B cell (primary cell): ENCODE measurements around the gene NDC80. TPM values are rescaled to one million over a fixed set of nuclear protein-coding genes. Genes with fewer than 3 reads are reported as not detected.

Experiments
- ATAC-seq: fragments of 200-7000 bp; cut with Tn5 transposase; one replicate; pipeline ENCODE4 v1.10.0; 2021; ENCODE audit warnings: low read depth, mild to moderate bottlenecking, moderate number of reproducible peaks, moderate library complexity
- CTCF ChIA-PET: fragments of 350-600 bp; sonication (Branson Sonifier 250); formaldehyde crosslinking; loops from one replicate; lab custom pipeline; 2021; ENCODE audit warnings: antibody characterized with exemption, inconsistent platforms; lab: Charles Lee
- POLR2A ChIA-PET: fragments of 350-600 bp; sonication (Branson Sonifier 250); formaldehyde crosslinking; loops from one replicate; lab custom pipeline; 2021; ENCODE audit warnings: antibody characterized with exemption; lab: Charles Lee
- DNase-seq: peaks from one replicate; pipeline ENCODE4 v3.0.0; 2013
- H2AFZ ChIP-seq: 2 replicates; pipeline ENCODE4 v1.6.1; 2012; ENCODE audit warnings: mild to moderate bottlenecking, low read depth, low read length; ENCODE audit not compliant: insufficient read depth, poor library complexity, severe bottlenecking
- H3K27ac ChIP-seq, 2 donors: 1 replicate in 1 of 2; 2 replicates in 1 of 2; pipeline ENCODE4 v1.5.1; 2012 to 2013; ENCODE audit warnings: low read length in 2 of 2, mild to moderate bottlenecking in 2 of 2, moderate library complexity in 1 of 2
- H3K27me3 ChIP-seq, 4 experiments: fragments of 200-600 bp in 1 of 4; sonication (generic) in 1 of 4; replicated peaks in 1 of 4; 1 replicate in 2 of 4; 2 replicates in 2 of 4; pipeline versions ENCODE4 v1.6.1 to v1.7.0; 2013 to 2016; ENCODE audit warnings: low read length in 3 of 4, mild to moderate bottlenecking in 2 of 4, mixed read lengths in 1 of 4, moderate library complexity in 1 of 4; ENCODE audit not compliant: insufficient read depth in 4 of 4, control insufficient read depth in 3 of 4; ENCODE audit errors: control extremely low read depth in 1 of 4
- H3K36me3 ChIP-seq, 2 experiments: replicated peaks in 1 of 2; 1 replicate in 1 of 2; 2 replicates in 1 of 2; pipeline versions ENCODE4 v1.6.1 to v1.7.1; 2013; ENCODE audit warnings: low read length in 1 of 2; ENCODE audit not compliant: insufficient read depth in 2 of 2, control insufficient read depth in 1 of 2; ENCODE audit errors: control extremely low read depth in 1 of 2, extremely low read depth in 1 of 2
- H3K4me1 ChIP-seq, 2 donors: fragments of 200-600 bp in 1 of 2; sonication (generic) in 1 of 2; 1 replicate in 1 of 2; 2 replicates in 1 of 2; pipeline versions ENCODE4 v1.5.1 to v1.6.1; 2013 to 2017; ENCODE audit warnings: low read length in 2 of 2; ENCODE audit not compliant: control insufficient read depth in 2 of 2, insufficient read depth in 2 of 2
- H3K4me2 ChIP-seq: replicated peaks from 2 replicates; pipeline ENCODE3; 2012; ENCODE audit warnings: mild to moderate bottlenecking, low read depth, low read length; ENCODE audit not compliant: poor library complexity, severe bottlenecking
- H3K4me3 ChIP-seq, 5 experiments: fragments of 200-600 bp in 1 of 5; sonication (generic) in 1 of 5; 1 replicate in 3 of 5; 2 replicates in 2 of 5; pipeline versions ENCODE4 v1.5.1 to v1.7.0; 2011 to 2016; ENCODE audit warnings: low read length in 4 of 5, mild to moderate bottlenecking in 4 of 5, low read depth in 2 of 5, control low read depth in 1 of 5, moderate library complexity in 1 of 5; ENCODE audit not compliant: insufficient read depth in 1 of 5; ENCODE audit errors: control extremely low read depth in 1 of 5, extremely low read depth in 1 of 5
- H3K79me2 ChIP-seq: fragments of 200-600 bp; sonication (generic); one replicate; pipeline ENCODE4 v1.6.0; 2016; ENCODE audit warnings: low read length; ENCODE audit not compliant: control insufficient read depth, insufficient read depth
- H3K9ac ChIP-seq: fragments of 200-600 bp; sonication (generic); 2 replicates; pipeline ENCODE4 v1.6.1; 2017; ENCODE audit warnings: mild to moderate bottlenecking, low read length, moderate library complexity
- H3K9me3 ChIP-seq, 3 donors: one replicate each; pipeline versions ENCODE4 v1.6.1 to v1.7.1; 2013; ENCODE audit warnings: low read length in 2 of 3; ENCODE audit not compliant: control insufficient read depth in 2 of 3, insufficient read depth in 1 of 3; ENCODE audit errors: control extremely low read depth in 1 of 3
- H4K20me1 ChIP-seq: 2 replicates; pipeline ENCODE4 v1.6.0; 2012; ENCODE audit warnings: mild to moderate bottlenecking, low read length; ENCODE audit not compliant: insufficient read depth, control insufficient read depth, poor library complexity, severe bottlenecking
- H3K27ac Mint-ChIP-seq: one replicate; pipeline ENCODE4 v1.8.0; 2021; ENCODE audit warnings: mixed read lengths
- H3K27me3 Mint-ChIP-seq: one replicate; pipeline ENCODE4 v1.8.0; 2021; ENCODE audit warnings: mixed read lengths
- H3K4me1 Mint-ChIP-seq: one replicate; pipeline ENCODE4 v1.8.0; 2021; ENCODE audit warnings: mixed read lengths
- H3K4me3 Mint-ChIP-seq: one replicate; pipeline ENCODE4 v1.8.0; 2021; ENCODE audit warnings: mixed read lengths
- H3K9me3 Mint-ChIP-seq: one replicate; pipeline ENCODE4 v1.8.0; 2022; ENCODE audit warnings: mixed read lengths; ENCODE audit not compliant: insufficient read depth
- CTCF ChIP-seq: fragments of 200-600 bp; IDR thresholded peaks from one replicate; pipeline ENCODE4 v1.8.0; 2022; ENCODE audit warnings: antibody characterized with exemption, mild to moderate bottlenecking
- EZH2 ChIP-seq: IDR thresholded peaks from 2 replicates; pipeline ENCODE4 v1.6.1; 2012; ENCODE audit warnings: borderline replicate concordance, low read depth, mild to moderate bottlenecking, moderate library complexity, low read length; ENCODE audit not compliant: insufficient read depth, poor library complexity, severe bottlenecking
- WGBS: methylation state at CpG from one replicate; pipeline ENCODE4 v1.1.5; 2013; ENCODE audit warnings: missing lambda C conversion rate; ENCODE audit not compliant: insufficient coverage; 5-methylcytosine and 5-hydroxymethylcytosine counted together
- intact Hi-C: fragments of 100-400 bp; cut with micrococcal nuclease; formaldehyde crosslinking; loops from one replicate; pipeline ENCODE4 v1.10.0; 2022
- polyA plus RNA-seq: library from polyadenylated mRNA; depleted of rRNA; stranded (reverse); fragments of >200 nt; gene quantifications from 2 replicates; pipeline ENCODE4 v1.2.3, GENCODE V29; 2012
- total RNA-seq, 2 donors: library from RNA; stranded (reverse); fragments of 120-200 nt in 1 of 2; gene quantifications; 1 replicate in 1 of 2; 2 replicates in 1 of 2; pipeline versions ENCODE4 v1.2.3 to v1.2.4, GENCODE V29; 2013 to 2022

Gene NDC80
- total and polyA plus RNA-seq, 2 donors (not counting 1 experiment from before 2014, with no cell fraction given) = 1.3 to 3.9 TPM

- H3K79me2 ChIP-seq = peaks cover 4% of the 10 kb centered on the region
- H3K9ac ChIP-seq = peak overlapping the region; percentile 10
- H3K27ac ChIP-seq = peak overlapping the region in 1 of 2 donors; percentile 78
- Mint-ChIP-seq H3K27me3 (no peaks in the 10 kb centered on the region), H3K27ac (no peak overlapping the region), H3K9me3 (no peaks in the 10 kb centered on the region), H3K4me1 (peaks cover 36% of the 10 kb centered on the region), H3K4me3 (no peak overlapping the region)
- ChIA-PET CTCF (interaction anchor here (1.3 to 8.1 kb wide), 3 partner anchors 11 to 72 kb away, joined by 5 to 88 read pairs (median 8); partner anchors contain the start of genes METTL4, NDC80 and SMCHD1), POLR2A (interaction anchor here (0.6 to 3.5 kb wide), 3 partner anchors 9 to 13 kb away, joined by 5 to 28 read pairs (median 5); partner anchors contain the start of gene SMCHD1)
- no peaks in the 10 kb centered on the region for H4K20me1 ChIP-seq
- DNase-seq (no peak), ATAC-seq (no peak)
- no peaks in the 10 kb centered on the region for H3K27me3 ChIP-seq
- TF ChIP-seq CTCF = no peak
- TF ChIP-seq EZH2 = no peak
- H3K4me2 ChIP-seq = no peak overlapping the region
- no peak overlapping the region for H3K4me3 ChIP-seq
- no peaks in the 10 kb centered on the region for H3K36me3 ChIP-seq
- no CpG with 5 or more reads among the region's 1 CpG for WGBS
- H3K9me3 ChIP-seq = peaks cover 0 to 5% (median 1%) of the 10 kb centered on the region in 3 donors
- intact Hi-C loops = no loop called here
- H2AFZ ChIP-seq = peak overlapping the region; percentile 55
- peaks cover 54% of the 10 kb centered on the region in 2 donors for H3K4me1 ChIP-seq
These were observed 71.4 kb downstream of the NDC80 start for GRCh38 chr18:2642771-2643170.

GRCh38 chr18:2644535-2644934, 73.2 kb downstream of the NDC80 start:
- no peak overlapping the region for H3K4me3 ChIP-seq
- CTCF ChIA-PET = interaction anchor here (0.7 to 1.0 kb wide), 2 partner anchors 11 to 45 kb away, joined by 3 read pairs; partner anchors contain the start of gene SMCHD1
- H3K4me1 ChIP-seq = peaks cover 36 to 37% of the 10 kb centered on the region in 2 donors
- H3K4me2 ChIP-seq = no peak overlapping the region
- H3K36me3 ChIP-seq = no peaks in the 10 kb centered on the region
- H2AFZ ChIP-seq = no peak overlapping the region
- intact Hi-C loops = no loop called here
- peaks cover 4% of the 10 kb centered on the region for H3K79me2 ChIP-seq
- no peak for TF ChIP-seq EZH2
- no peak for TF ChIP-seq CTCF
- POLR2A ChIA-PET = no interaction called here
- no peaks in the 10 kb centered on the region for H3K27me3 Mint-ChIP-seq
- no peak overlapping the region for H3K27ac ChIP-seq
- H3K4me3 Mint-ChIP-seq = no peak overlapping the region
- no peaks in the 10 kb centered on the region for H3K27me3 ChIP-seq
- no peak overlapping the region for H3K27ac Mint-ChIP-seq
- 88% methylated on average over 1 of the region's 1 CpG for WGBS
- H3K4me1 Mint-ChIP-seq = peaks cover 22% of the 10 kb centered on the region
- H3K9me3 Mint-ChIP-seq = no peaks in the 10 kb centered on the region
- peaks cover 0 to 1% (median 0%) of the 10 kb centered on the region in 3 donors for H3K9me3 ChIP-seq
- ATAC-seq (no peak), DNase-seq (no peak)
- H3K9ac ChIP-seq = no peak overlapping the region
- H4K20me1 ChIP-seq = no peaks in the 10 kb centered on the region
